GM23338 (cell line): ENCODE data around the gene KSR2. TPM values are rescaled to one million over a fixed set of nuclear protein-coding genes. Genes with fewer than 3 reads are reported as not detected.

Source experiments
- ATAC-seq: fragments of 200-7000 bp; cut with Tn5 transposase; 3 replicates; pipeline ENCODE4 v1.9.1; 2020
- DNase-seq: peaks from one replicate; pipeline ENCODE4 v3.0.0-alpha.2; 2015; ENCODE audit warnings: low spot score
- H2AFZ ChIP-seq: fragments of 200-600 bp; sonication (generic); 2 replicates; pipeline ENCODE4 v1.8.0; 2016; ENCODE audit warnings: antibody characterized with exemption, mild to moderate bottlenecking, moderate library complexity
- H3F3A ChIP-seq: fragments of 200-600 bp; sonication (generic); replicated peaks from 2 replicates; pipeline ENCODE4 v1.8.0; 2017; ENCODE audit warnings: antibody characterized with exemption, mixed run types, low read depth
- H3K27ac ChIP-seq: fragments of 200-600 bp; sonication (generic); 2 replicates; pipeline ENCODE4 v1.6.1; 2016; ENCODE audit warnings: low read depth
- H3K27me3 ChIP-seq: fragments of 200-600 bp; sonication (generic); 2 replicates; pipeline ENCODE4 v1.8.0; 2016; ENCODE audit warnings: mild to moderate bottlenecking, mixed run types, moderate library complexity; ENCODE audit not compliant: insufficient read depth
- H3K36me3 ChIP-seq: fragments of 200-600 bp; sonication (generic); 2 replicates; pipeline ENCODE4 v1.8.0; 2016; ENCODE audit warnings: mild to moderate bottlenecking; ENCODE audit not compliant: insufficient read depth
- H3K4me1 ChIP-seq: fragments of 200-600 bp; sonication (generic); 2 replicates; pipeline ENCODE4 v1.8.0; 2016; ENCODE audit warnings: mild to moderate bottlenecking, moderate library complexity; ENCODE audit not compliant: insufficient read depth
- H3K4me2 ChIP-seq: fragments of 200-600 bp; sonication (generic); 2 replicates; pipeline ENCODE4 v1.7.1; 2017; ENCODE audit warnings: mixed run types
- H3K4me3 ChIP-seq: fragments of 200-600 bp; sonication (generic); 2 replicates; pipeline ENCODE4 v1.6.1; 2016; ENCODE audit warnings: mixed run types
- H3K79me2 ChIP-seq: fragments of 200-600 bp; sonication (generic); replicated peaks from 2 replicates; pipeline ENCODE4 v1.8.0; 2017; ENCODE audit warnings: mild to moderate bottlenecking; ENCODE audit not compliant: insufficient read depth
- H3K9me2 ChIP-seq: fragments of 200-600 bp; sonication (generic); 2 replicates; pipeline ENCODE4 v1.8.0; 2017; ENCODE audit not compliant: insufficient read depth
- H4K20me1 ChIP-seq: fragments of 200-600 bp; sonication (generic); replicated peaks from 2 replicates; pipeline ENCODE4 v1.8.0; 2017; ENCODE audit warnings: mild to moderate bottlenecking; ENCODE audit not compliant: insufficient read depth
- H3K27ac Mint-ChIP-seq: 2 replicates; pipeline ENCODE4 v1.8.0; 2020; ENCODE audit warnings: inconsistent platforms, mild to moderate bottlenecking, moderate library complexity, mixed read lengths
- H3K27me3 Mint-ChIP-seq: 3 replicates; pipeline ENCODE4 v1.8.0; 2022; ENCODE audit warnings: low read depth, mild to moderate bottlenecking, moderate library complexity, mixed read lengths, inconsistent platforms; ENCODE audit not compliant: insufficient read depth, poor library complexity
- H3K36me3 Mint-ChIP-seq: 3 replicates; pipeline ENCODE4 v1.8.0; 2021; ENCODE audit warnings: low read depth, mild to moderate bottlenecking, inconsistent platforms, moderate library complexity, mixed read lengths
- H3K4me1 Mint-ChIP-seq: 3 replicates; pipeline ENCODE4 v1.8.0; 2020; ENCODE audit warnings: mild to moderate bottlenecking, inconsistent platforms, mixed read lengths
- H3K4me3 Mint-ChIP-seq: 3 replicates; pipeline ENCODE4 v1.8.0; 2021; ENCODE audit warnings: moderate library complexity, mild to moderate bottlenecking, inconsistent platforms, mixed read lengths
- H3K9me3 Mint-ChIP-seq: 3 replicates; pipeline ENCODE4 v1.8.0; 2020; ENCODE audit warnings: moderate library complexity, mild to moderate bottlenecking, inconsistent platforms, mixed read lengths
- CREB1 ChIP-seq: fragments of 250-450 bp; sonication (Bioruptor Pico); IDR thresholded peaks from 2 replicates; pipeline ENCODE4 v1.5.0; 2020; ENCODE audit warnings: low read depth, mild to moderate bottlenecking, moderate library complexity
- EZH2 ChIP-seq: fragments of 200-600 bp; sonication (generic); IDR thresholded peaks from one replicate; pipeline ENCODE4 v1.8.0; 2017; ENCODE audit warnings: antibody characterized with exemption, mild to moderate bottlenecking, low read depth; ENCODE audit not compliant: unreplicated experiment
- EZH2phosphoT487 ChIP-seq: fragments of 200-600 bp; sonication (generic); IDR thresholded peaks from one replicate; pipeline ENCODE4 v1.8.1; 2018; ENCODE audit warnings: antibody characterized with exemption; ENCODE audit not compliant: unreplicated experiment
- POLR2AphosphoS5 ChIP-seq: IDR thresholded peaks from 2 replicates; pipeline ENCODE4 v1.6.1; 2016; ENCODE audit warnings: antibody characterized with exemption, low read depth
- STAT1 ChIP-seq: IDR thresholded peaks from one replicate; pipeline ENCODE4 v1.6.1; 2016; ENCODE audit warnings: antibody characterized with exemption; ENCODE audit not compliant: unreplicated experiment
- ZNF114 ChIP-seq: fragments of 250-450 bp; sonication (Bioruptor Pico); IDR thresholded peaks from 2 replicates; pipeline ENCODE4 v1.5.0; 2020; ENCODE audit warnings: mild to moderate bottlenecking, moderate library complexity
- polyA plus RNA-seq: library from polyadenylated mRNA; unstranded; fragments of >200 nt; fragmentation: Nextera tagmentation; extraction: Ambion mirVana; gene quantifications from 2 replicates; pipeline ENCODE4 v1.2.1, GENCODE V29; 2016
- total RNA-seq: library from RNA; depleted of rRNA; stranded (reverse); fragments of >200 nt; shearing (Covaris generic); gene quantifications from 2 replicates; pipeline ENCODE4 v1.2.3, GENCODE V29; 2014
- TF ChIP-seq, protein P1 (sequence below): IDR thresholded peaks from 2 replicates; pipeline ENCODE4 v1.6.1; 2016; ENCODE audit warnings: antibody characterized with exemption
- TF ChIP-seq, protein P2 (sequence below), 2 experiments: fragments of 200-600 bp in 1 of 2; sonication (generic) in 1 of 2; conservative IDR thresholded peaks; 2 replicates each; pipeline versions ENCODE4 v1.5.1 to v1.6.1; 2016 to 2017; ENCODE audit warnings: antibody characterized with exemption in 2 of 2, low read depth in 2 of 2, mild to moderate bottlenecking in 2 of 2, moderate library complexity in 1 of 2
- TF ChIP-seq, protein P3 (sequence below): fragments of 250-450 bp; sonication (Bioruptor Pico); IDR thresholded peaks from 2 replicates; pipeline ENCODE4 v1.5.0; 2020; ENCODE audit warnings: mild to moderate bottlenecking, moderate library complexity

Gene KSR2
- total and polyA plus RNA-seq, 2 experiments from 2014 or later: 1.1 to 2.7 TPM

DNA sequence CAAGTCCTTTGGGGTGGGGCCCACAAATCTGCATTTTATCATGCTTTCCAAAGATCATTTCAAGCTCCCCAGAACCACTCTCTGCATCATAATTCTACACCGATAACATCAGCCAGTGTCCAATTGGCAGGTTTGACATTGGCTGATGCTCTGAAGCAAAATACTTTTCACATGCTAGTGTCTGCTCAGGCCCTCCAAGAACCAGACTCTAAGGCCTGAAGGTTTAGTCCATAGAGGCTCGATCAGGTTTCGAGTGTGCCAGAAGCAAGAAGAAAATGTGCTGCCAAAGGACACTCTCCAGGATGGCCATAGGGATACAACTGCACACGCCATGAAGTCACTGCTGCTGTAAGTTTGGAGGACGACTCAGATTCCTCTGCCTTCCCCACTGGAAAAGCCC is 280.3 kb downstream of the KSR2 start (continued):
- TF ChIP-seq, protein P1, sequence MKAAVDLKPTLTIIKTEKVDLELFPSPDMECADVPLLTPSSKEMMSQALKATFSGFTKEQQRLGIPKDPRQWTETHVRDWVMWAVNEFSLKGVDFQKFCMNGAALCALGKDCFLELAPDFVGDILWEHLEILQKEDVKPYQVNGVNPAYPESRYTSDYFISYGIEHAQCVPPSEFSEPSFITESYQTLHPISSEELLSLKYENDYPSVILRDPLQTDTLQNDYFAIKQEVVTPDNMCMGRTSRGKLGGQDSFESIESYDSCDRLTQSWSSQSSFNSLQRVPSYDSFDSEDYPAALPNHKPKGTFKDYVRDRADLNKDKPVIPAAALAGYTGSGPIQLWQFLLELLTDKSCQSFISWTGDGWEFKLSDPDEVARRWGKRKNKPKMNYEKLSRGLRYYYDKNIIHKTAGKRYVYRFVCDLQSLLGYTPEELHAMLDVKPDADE: no peak
- TF ChIP-seq, protein P2, sequence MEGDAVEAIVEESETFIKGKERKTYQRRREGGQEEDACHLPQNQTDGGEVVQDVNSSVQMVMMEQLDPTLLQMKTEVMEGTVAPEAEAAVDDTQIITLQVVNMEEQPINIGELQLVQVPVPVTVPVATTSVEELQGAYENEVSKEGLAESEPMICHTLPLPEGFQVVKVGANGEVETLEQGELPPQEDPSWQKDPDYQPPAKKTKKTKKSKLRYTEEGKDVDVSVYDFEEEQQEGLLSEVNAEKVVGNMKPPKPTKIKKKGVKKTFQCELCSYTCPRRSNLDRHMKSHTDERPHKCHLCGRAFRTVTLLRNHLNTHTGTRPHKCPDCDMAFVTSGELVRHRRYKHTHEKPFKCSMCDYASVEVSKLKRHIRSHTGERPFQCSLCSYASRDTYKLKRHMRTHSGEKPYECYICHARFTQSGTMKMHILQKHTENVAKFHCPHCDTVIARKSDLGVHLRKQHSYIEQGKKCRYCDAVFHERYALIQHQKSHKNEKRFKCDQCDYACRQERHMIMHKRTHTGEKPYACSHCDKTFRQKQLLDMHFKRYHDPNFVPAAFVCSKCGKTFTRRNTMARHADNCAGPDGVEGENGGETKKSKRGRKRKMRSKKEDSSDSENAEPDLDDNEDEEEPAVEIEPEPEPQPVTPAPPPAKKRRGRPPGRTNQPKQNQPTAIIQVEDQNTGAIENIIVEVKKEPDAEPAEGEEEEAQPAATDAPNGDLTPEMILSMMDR (conservative IDR thresholded peaks at IDR 0.05; ENCODE audit: low read depth in 2 of 2): no peak

DNA sequence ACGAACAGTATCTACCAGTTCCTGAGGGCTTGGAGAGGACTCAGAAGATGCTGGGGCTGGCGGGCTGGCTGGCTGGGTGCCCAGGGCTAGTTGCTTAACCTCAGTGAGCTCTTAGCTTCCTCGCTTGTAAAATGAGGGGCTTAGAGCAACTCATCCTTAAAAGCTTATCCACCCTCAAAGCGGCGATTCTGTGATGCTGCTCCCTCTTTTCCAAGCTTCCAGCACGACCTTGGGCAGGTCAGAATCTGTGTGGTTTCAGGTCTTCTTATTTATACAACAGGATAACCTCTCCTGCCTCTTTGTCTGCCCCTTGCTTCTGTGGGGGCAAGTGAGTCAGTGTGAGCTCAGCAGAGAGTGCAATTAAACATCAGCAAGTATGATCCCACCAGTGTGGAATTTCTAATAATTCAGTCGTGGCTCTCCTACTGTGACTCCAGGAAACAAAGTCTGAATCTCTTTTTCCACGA is 281.8 kb downstream of the KSR2 start:
- Histone ChIP-seq H3K4me2 (no peak overlapping the region), H3K79me2 (no peaks in the 10 kb centered on the region), H3K4me1 (peaks cover 6% of the 10 kb centered on the region), H4K20me1 (no peaks in the 10 kb centered on the region), H3K27me3 (no peaks in the 10 kb centered on the region), H3K4me3 (no peak overlapping the region), H3K9me2 (no peaks in the 10 kb centered on the region), H2AFZ (no peak overlapping the region), H3K36me3 (no peaks in the 10 kb centered on the region), H3K27ac (no peak overlapping the region), H3F3A (no peaks in the 10 kb centered on the region)
- Mint-ChIP-seq H3K9me3 (no peaks in the 10 kb centered on the region; the same call in 2 of the 3 replicates), H3K27ac (no peak overlapping the region), H3K36me3 (no peaks in the 10 kb centered on the region), H3K27me3 (peaks cover 4% of the 10 kb centered on the region), H3K4me3 (no peak overlapping the region), H3K4me1 (peaks cover 25% of the 10 kb centered on the region)
- no peak for TF ChIP-seq STAT1
- TF ChIP-seq EZH2: no peak
- TF ChIP-seq CREB1 (CRISPR knock-in tag): no peak
- TF ChIP-seq POLR2AphosphoS5: no peak
- TF ChIP-seq, protein P2 (conservative IDR thresholded peaks at IDR 0.05; ENCODE audit: low read depth in 2 of 2): no peak
- DNase-seq (no peak), ATAC-seq (no peak)

- Histone ChIP-seq H4K20me1 (no peaks in the 10 kb centered on the region), H3K4me1 (peaks cover 6% of the 10 kb centered on the region), H3K79me2 (no peaks in the 10 kb centered on the region), H3F3A (no peaks in the 10 kb centered on the region), H3K36me3 (no peaks in the 10 kb centered on the region), H3K4me3 (no peak overlapping the region), H3K4me2 (no peak overlapping the region), H3K27me3 (no peaks in the 10 kb centered on the region), H3K9me2 (no peaks in the 10 kb centered on the region), H2AFZ (no peak overlapping the region), H3K27ac (no peak overlapping the region)
- peaks cover 23% of the 10 kb centered on the region for H3K4me1 Mint-ChIP-seq
- H3K4me3 Mint-ChIP-seq: no peak overlapping the region
- H3K27me3 Mint-ChIP-seq: peaks cover 4% of the 10 kb centered on the region
- ATAC-seq (no peak), DNase-seq (no peak)
- no peak overlapping the region for H3K27ac Mint-ChIP-seq
- H3K36me3 Mint-ChIP-seq: no peaks in the 10 kb centered on the region
- no peaks in the 10 kb centered on the region for H3K9me3 Mint-ChIP-seq
- no peak for TF ChIP-seq EZH2phosphoT487
- TF ChIP-seq, protein P3, sequence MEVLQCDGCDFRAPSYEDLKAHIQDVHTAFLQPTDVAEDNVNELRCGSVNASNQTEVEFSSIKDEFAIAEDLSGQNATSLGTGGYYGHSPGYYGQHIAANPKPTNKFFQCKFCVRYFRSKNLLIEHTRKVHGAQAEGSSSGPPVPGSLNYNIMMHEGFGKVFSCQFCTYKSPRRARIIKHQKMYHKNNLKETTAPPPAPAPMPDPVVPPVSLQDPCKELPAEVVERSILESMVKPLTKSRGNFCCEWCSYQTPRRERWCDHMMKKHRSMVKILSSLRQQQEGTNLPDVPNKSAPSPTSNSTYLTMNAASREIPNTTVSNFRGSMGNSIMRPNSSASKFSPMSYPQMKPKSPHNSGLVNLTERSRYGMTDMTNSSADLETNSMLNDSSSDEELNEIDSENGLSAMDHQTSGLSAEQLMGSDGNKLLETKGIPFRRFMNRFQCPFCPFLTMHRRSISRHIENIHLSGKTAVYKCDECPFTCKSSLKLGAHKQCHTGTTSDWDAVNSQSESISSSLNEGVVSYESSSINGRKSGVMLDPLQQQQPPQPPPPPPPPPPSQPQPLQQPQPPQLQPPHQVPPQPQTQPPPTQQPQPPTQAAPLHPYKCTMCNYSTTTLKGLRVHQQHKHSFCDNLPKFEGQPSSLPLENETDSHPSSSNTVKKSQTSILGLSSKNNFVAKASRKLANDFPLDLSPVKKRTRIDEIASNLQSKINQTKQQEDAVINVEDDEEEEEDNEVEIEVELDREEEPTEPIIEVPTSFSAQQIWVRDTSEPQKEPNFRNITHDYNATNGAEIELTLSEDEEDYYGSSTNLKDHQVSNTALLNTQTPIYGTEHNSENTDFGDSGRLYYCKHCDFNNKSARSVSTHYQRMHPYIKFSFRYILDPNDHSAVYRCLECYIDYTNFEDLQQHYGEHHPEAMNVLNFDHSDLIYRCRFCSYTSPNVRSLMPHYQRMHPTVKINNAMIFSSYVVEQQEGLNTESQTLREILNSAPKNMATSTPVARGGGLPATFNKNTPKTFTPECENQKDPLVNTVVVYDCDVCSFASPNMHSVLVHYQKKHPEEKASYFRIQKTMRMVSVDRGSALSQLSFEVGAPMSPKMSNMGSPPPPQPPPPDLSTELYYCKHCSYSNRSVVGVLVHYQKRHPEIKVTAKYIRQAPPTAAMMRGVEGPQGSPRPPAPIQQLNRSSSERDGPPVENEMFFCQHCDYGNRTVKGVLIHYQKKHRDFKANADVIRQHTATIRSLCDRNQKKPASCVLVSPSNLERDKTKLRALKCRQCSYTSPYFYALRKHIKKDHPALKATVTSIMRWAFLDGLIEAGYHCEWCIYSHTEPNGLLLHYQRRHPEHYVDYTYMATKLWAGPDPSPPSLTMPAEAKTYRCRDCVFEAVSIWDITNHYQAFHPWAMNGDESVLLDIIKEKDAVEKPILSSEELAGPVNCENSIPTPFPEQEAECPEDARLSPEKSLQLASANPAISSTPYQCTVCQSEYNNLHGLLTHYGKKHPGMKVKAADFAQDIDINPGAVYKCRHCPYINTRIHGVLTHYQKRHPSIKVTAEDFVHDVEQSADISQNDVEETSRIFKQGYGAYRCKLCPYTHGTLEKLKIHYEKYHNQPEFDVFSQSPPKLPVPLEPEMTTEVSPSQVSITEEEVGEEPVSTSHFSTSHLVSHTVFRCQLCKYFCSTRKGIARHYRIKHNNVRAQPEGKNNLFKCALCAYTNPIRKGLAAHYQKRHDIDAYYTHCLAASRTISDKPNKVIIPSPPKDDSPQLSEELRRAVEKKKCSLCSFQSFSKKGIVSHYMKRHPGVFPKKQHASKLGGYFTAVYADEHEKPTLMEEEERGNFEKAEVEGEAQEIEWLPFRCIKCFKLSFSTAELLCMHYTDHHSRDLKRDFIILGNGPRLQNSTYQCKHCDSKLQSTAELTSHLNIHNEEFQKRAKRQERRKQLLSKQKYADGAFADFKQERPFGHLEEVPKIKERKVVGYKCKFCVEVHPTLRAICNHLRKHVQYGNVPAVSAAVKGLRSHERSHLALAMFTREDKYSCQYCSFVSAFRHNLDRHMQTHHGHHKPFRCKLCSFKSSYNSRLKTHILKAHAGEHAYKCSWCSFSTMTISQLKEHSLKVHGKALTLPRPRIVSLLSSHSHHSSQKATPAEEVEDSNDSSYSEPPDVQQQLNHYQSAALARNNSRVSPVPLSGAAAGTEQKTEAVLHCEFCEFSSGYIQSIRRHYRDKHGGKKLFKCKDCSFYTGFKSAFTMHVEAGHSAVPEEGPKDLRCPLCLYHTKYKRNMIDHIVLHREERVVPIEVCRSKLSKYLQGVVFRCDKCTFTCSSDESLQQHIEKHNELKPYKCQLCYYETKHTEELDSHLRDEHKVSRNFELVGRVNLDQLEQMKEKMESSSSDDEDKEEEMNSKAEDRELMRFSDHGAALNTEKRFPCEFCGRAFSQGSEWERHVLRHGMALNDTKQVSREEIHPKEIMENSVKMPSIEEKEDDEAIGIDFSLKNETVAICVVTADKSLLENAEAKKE: no peak
- TF ChIP-seq STAT1: no peak
- no peak for TF ChIP-seq ZNF114
Observed at GRCh38 chr12:117686210-117686609, 282.6 kb downstream of the KSR2 start.
